ENCODE results near the gene SPDYE1.
A peak's percentile ranks its signal among the peaks of the same experiment; 100 is the strongest.

Gene SPDYE1

GRCh38 chr7:44059219-44060090, 61.8 kb downstream of the SPDYE1 start:
- CTCF ChIA-PET, result no interaction called here
- TF ChIP-seq ZNF692 (tag by site-specific recombination; IDR thresholded peaks at IDR 0.05) (no peak), ZNF184 (tag by site-specific recombination; IDR thresholded peaks at IDR 0.05) (no peak), ZNF391 (tag by site-specific recombination; IDR thresholded peaks at IDR 0.05; ENCODE audit: borderline replicate concordance, low read depth) (no peak), EGR2 (tag by site-specific recombination; IDR thresholded peaks at IDR 0.05; ENCODE audit: low read depth) (no peak; the same call in 1 of the 2 replicates), ZNF473 (tag by site-specific recombination; IDR thresholded peaks at IDR 0.05) (no peak), ZNF514 (tag by site-specific recombination; IDR thresholded peaks at IDR 0.05) (no peak), SCRT1 (tag by site-specific recombination; IDR thresholded peaks at IDR 0.05; ENCODE audit: borderline replicate concordance) (0 out of 2 replicates have a peak, but pooled peaks have one; percentile 25), ZNF202 (tag by site-specific recombination; IDR thresholded peaks at IDR 0.05; ENCODE audit: borderline replicate concordance) (no peak), ZNF664 (tag by site-specific recombination; IDR thresholded peaks at IDR 0.05) (no peak), SALL2 (tag by site-specific recombination; IDR thresholded peaks at IDR 0.05; ENCODE audit: borderline replicate concordance) (no peak), IKZF3 (tag by site-specific recombination; IDR thresholded peaks at IDR 0.05) (no peak), HOXC10 (CRISPR knock-in tag; IDR thresholded peaks at IDR 0.05) (no peak), YY2 (tag by site-specific recombination; IDR thresholded peaks at IDR 0.05) (no peak), GLI2 (tag by site-specific recombination; IDR thresholded peaks at IDR 0.05; ENCODE audit: borderline replicate concordance, low read depth) (no peak), ZNF76 (tag by site-specific recombination; IDR thresholded peaks at IDR 0.05; ENCODE audit: borderline replicate concordance, low read depth) (no peak), ZNF350 (tag by site-specific recombination; IDR thresholded peaks at IDR 0.05) (no peak), SCRT2 (tag by site-specific recombination; IDR thresholded peaks at IDR 0.05) (peak; percentile 84), SP2 (tag by site-specific recombination; IDR thresholded peaks at IDR 0.05) (peak; percentile 23; the same call in 1 of the 2 replicates), GLIS1 (tag by site-specific recombination; IDR thresholded peaks at IDR 0.05) (no peak), ZNF398 (tag by site-specific recombination; IDR thresholded peaks at IDR 0.05) (no peak), ZFHX2 (tag by site-specific recombination; conservative IDR thresholded peaks at IDR 0.05) (peak; percentile 28; the same call in 1 of the 2 replicates), ZNF701 (tag by site-specific recombination; IDR thresholded peaks at IDR 0.05) (no peak), ZNF18 (tag by site-specific recombination; IDR thresholded peaks at IDR 0.05) (no peak), KLF9 (tag by site-specific recombination; IDR thresholded peaks at IDR 0.05; ENCODE audit: low read depth) (no peak), ZNF747 (tag by site-specific recombination; IDR thresholded peaks at IDR 0.05) (no peak)
- H3K27ac ChIP-seq (ENCODE audit: extremely low read depth, low read depth, low read length), result no peak overlapping the region
- POLR2A ChIA-PET, result interaction anchor here (1.1 kb wide), 1 partner anchor 15 kb away, joined by 3 read pairs; the partner anchor contains the start of gene DBNL
- H3K9me3 ChIP-seq (ENCODE audit: control insufficient read depth, insufficient read depth, low read depth, low read length), result no peaks in the 10 kb centered on the region
- H3K4me3 ChIP-seq (ENCODE audit: low read depth, low read length), result no peak overlapping the region
- H3K4me1 ChIP-seq (ENCODE audit: control insufficient read depth, insufficient read depth, low read length), result no peaks in the 10 kb centered on the region
- peaks cover 22 to 83% of the 10 kb centered on the region in 2 experiments for H3K36me3 ChIP-seq (ENCODE audit: control insufficient read depth in 2 of 2, insufficient read depth in 1 of 2, low read length in 2 of 2)
